HepG2 (cell line): ENCODE data around the gene P3H3. TPM values are rescaled to one million over a fixed set of nuclear protein-coding genes. Genes with fewer than 3 reads are reported as not detected.
"Not testable (repeated sequence)": the region's sequence is repeated elsewhere in the genome, so short reads cannot be mapped to it uniquely, and the experiment has no call there.

Experiments used
- ATAC-seq: fragments of 200-7000 bp; cut with Tn5 transposase; 3 replicates; pipeline ENCODE4 v1.9.1; 2020; ENCODE audit warnings: mild to moderate bottlenecking, moderate library complexity
- BruUV-seq: library from RNA; stranded (reverse); fragments of 400-500 nt; replicated peaks from 2 replicates; lab custom pipeline; 2021; lab: Mats Ljungman, UMichigan
- CTCF ChIA-PET: fragments of 300-600 bp; formaldehyde crosslinking; extraction: SDS; loops from one replicate; lab custom pipeline; 2021; ENCODE audit warnings: low total read pairs, inconsistent platforms, low intra/inter-chr PET ratio; lab: Yijun Ruan, JAX
- POLR2A ChIA-PET: fragments of 350-600 bp; sonication (Branson Sonifier 250); formaldehyde crosslinking; loops from one replicate; lab custom pipeline; 2020; ENCODE audit warnings: antibody characterized with exemption, inconsistent platforms; lab: Yijun Ruan, JAX
- DNase-seq: peaks from one replicate; pipeline ENCODE4 v3.0.0-alpha.2; 2015; ENCODE audit warnings: low spot score
- FAIRE-seq: peaks from 3 replicates; lab custom pipeline; 2011; peaks lifted over from hg19 to GRCh38; lab: Jason Lieb, UNC
- H2AFZ ChIP-seq: one replicate; pipeline ENCODE4 v1.6.1; 2011; ENCODE audit warnings: low read length, inconsistent platforms
- H3K27ac ChIP-seq: fragments of 300-600 bp; 3 replicates; pipeline ENCODE4 v1.8.0; 2011; ENCODE audit warnings: mixed run types, mild to moderate bottlenecking, mixed read lengths, low read length, inconsistent platforms; ENCODE audit not compliant: insufficient read depth; ENCODE audit errors: extremely low read length
- H3K27me3 ChIP-seq, 2 experiments: fragments of 200-600 bp in 1 of 2; 2 replicates in 1 of 2; 3 replicates in 1 of 2; pipeline versions ENCODE4 v1.6.0 to v1.8.0; 2011; ENCODE audit warnings: low read length in 2 of 2, mild to moderate bottlenecking in 2 of 2, moderate library complexity in 2 of 2, inconsistent platforms in 1 of 2; ENCODE audit not compliant: insufficient read depth in 2 of 2, control insufficient read depth in 1 of 2
- H3K36me3 ChIP-seq, 2 experiments: fragments of 200-600 bp in 1 of 2; replicated peaks in 1 of 2; 2 replicates in 1 of 2; 3 replicates in 1 of 2; pipeline versions ENCODE4 v1.5.1 to v1.8.0; 2011; ENCODE audit warnings: low read length in 2 of 2, inconsistent platforms in 1 of 2; ENCODE audit not compliant: insufficient read depth in 2 of 2, control insufficient read depth in 1 of 2
- H3K4me1 ChIP-seq: 2 replicates; pipeline ENCODE4 v1.5.1; 2012; ENCODE audit warnings: low read length, inconsistent platforms; ENCODE audit not compliant: insufficient read depth
- H3K4me2 ChIP-seq: 2 replicates; pipeline ENCODE4 v1.6.0; 2011; ENCODE audit warnings: low read depth, low read length, inconsistent platforms
- H3K4me3 ChIP-seq, 3 experiments: fragments of 200-600 bp in 1 of 3; sonication (generic), shearing (Covaris generic) in 1 of 3; replicated peaks in 1 of 3; 2 replicates each; pipeline ENCODE4 v1.5.1; 2011 to 2016; ENCODE audit warnings: low read length in 3 of 3, inconsistent platforms in 2 of 3, low read depth in 2 of 3, mild to moderate bottlenecking in 2 of 3, control low read depth in 1 of 3, mixed read lengths in 1 of 3; ENCODE audit not compliant: insufficient read depth in 1 of 3
- H3K79me2 ChIP-seq: one replicate; pipeline ENCODE4 v1.6.1; 2011; ENCODE audit warnings: low read length, inconsistent platforms; ENCODE audit not compliant: insufficient read depth
- H3K9ac ChIP-seq: 2 replicates; pipeline ENCODE4 v1.6.0; 2011; ENCODE audit warnings: mild to moderate bottlenecking, low read depth, low read length, inconsistent platforms; ENCODE audit not compliant: insufficient read depth
- H3K9me3 ChIP-seq: 2 replicates; pipeline ENCODE4 v1.5.1; 2012; ENCODE audit warnings: mild to moderate bottlenecking, low read length
- H4K20me1 ChIP-seq: 2 replicates; pipeline ENCODE4 v1.6.0; 2011; ENCODE audit warnings: inconsistent platforms, mild to moderate bottlenecking, low read length, moderate library complexity; ENCODE audit not compliant: insufficient read depth
- CEBPG ChIP-seq: IDR thresholded peaks from 2 replicates; pipeline ENCODE4 v1.6.1; 2016
- HIVEP1 ChIP-seq: sonication (generic); formaldehyde crosslinking; IDR thresholded peaks from 2 replicates; pipeline ENCODE4 v1.4.0; 2020; ENCODE audit warnings: mild to moderate bottlenecking, missing genetic modification reagents
- PHF21A ChIP-seq: sonication (generic); formaldehyde crosslinking; IDR thresholded peaks from 2 replicates; pipeline ENCODE4 v1.5.0; 2020; ENCODE audit warnings: mild to moderate bottlenecking, missing genetic modification reagents
- ZMYM3 ChIP-seq: sonication (generic); formaldehyde crosslinking; IDR thresholded peaks from 2 replicates; pipeline ENCODE4 v1.5.1; 2020; ENCODE audit warnings: mild to moderate bottlenecking, missing genetic modification reagents
- WGBS: methylation state at CpG from one replicate; pipeline ENCODE4 v1.1.6; 2017; ENCODE audit warnings: low lambda C conversion rate; 5-methylcytosine and 5-hydroxymethylcytosine counted together
- in situ Hi-C: cut with HindIII; loops from 2 replicates; pipeline ENCODE4 v1.10.0; 2017; ENCODE audit warnings: low pct_unique_long_range_greater_than_20kb; ENCODE audit not compliant: extremely low pct_ligation_motif_present
- intact Hi-C: fragments of 100-400 bp; cut with micrococcal nuclease; formaldehyde crosslinking; loops from one replicate; pipeline ENCODE4 v1.10.0; 2022; ENCODE audit not compliant: unreplicated experiment
- polyA plus RNA-seq, 8 experiments: library from polyadenylated mRNA; depleted of rRNA in 3 of 8; stranded (reverse) in 7 of 8; unstranded in 1 of 8; fragments of >200 nt; fragmentation: Illumina TruSeq in 4 of 8; extraction: Trizol in 4 of 8; gene quantifications; 2 replicates each; pipeline versions ENCODE4 v1.2.1 to v1.2.3, GENCODE V29; 2011 to 2016; ENCODE audit warnings: low read depth in 4 of 8, missing spikeins in 1 of 8, mixed read lengths in 1 of 8; ENCODE audit not compliant: insufficient read depth in 1 of 8
- total RNA-seq, 5 experiments: library from RNA; depleted of rRNA; stranded (reverse); fragments of >200 nt; fragmentation: Illumina TruSeq; extraction: Trizol; gene quantifications; 2 replicates each; pipeline ENCODE4 v1.2.3, GENCODE V29; 2016; ENCODE audit warnings: low read depth in 1 of 5
- TF ChIP-seq, protein P1 (sequence below): sonication (generic); formaldehyde crosslinking; IDR thresholded peaks from 2 replicates; pipeline ENCODE4 v1.5.1; 2020; ENCODE audit warnings: mild to moderate bottlenecking, missing genetic modification reagents, moderate library complexity

The P3H3 gene
- total and polyA plus RNA-seq, 2 of the 13 experiments (the other 11 are each of a cell fraction or from before 2014, with no cell fraction given), result 20.1 to 20.5 TPM

DNA sequence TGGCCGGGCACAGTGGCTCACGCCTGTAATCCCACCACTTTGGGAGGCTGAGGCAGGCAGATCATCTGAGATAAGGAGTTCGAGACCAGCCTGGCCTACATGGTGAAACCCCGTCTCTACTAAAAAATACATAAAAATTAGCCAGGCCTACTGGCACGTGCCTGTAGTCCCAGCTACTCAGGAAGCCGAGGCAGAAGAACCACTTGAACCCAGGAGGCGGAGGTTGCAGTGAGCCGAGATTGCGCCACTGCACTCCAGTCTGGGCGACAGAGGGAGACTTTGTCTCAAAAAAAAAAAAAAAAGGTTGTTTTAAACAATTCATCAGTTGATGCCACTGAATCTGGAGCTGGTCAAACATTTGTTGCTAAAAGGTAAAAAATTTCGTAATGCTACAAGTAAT, 51.6 kb downstream of the P3H3 start:
- H3K4me2 ChIP-seq, CTCF ChIA-PET, H3K4me3 ChIP-seq, intact Hi-C loops, H3K27me3 ChIP-seq, BruUV-seq, FAIRE-seq, H2AFZ ChIP-seq, in situ Hi-C loops, ATAC-seq, DNase-seq, H3K9ac ChIP-seq, H3K79me2 ChIP-seq, H4K20me1 ChIP-seq, H3K9me3 ChIP-seq, H3K36me3 ChIP-seq: not testable (repeated sequence)
- TF ChIP-seq ZMYM3 (CRISPR knock-in tag) (0 out of 2 replicates have a peak, but pooled peaks have one; percentile 5), HIVEP1 (CRISPR knock-in tag) (0 out of 2 replicates have a peak, but pooled peaks have one; percentile 16), PHF21A (CRISPR knock-in tag) (0 out of 2 replicates have a peak, but pooled peaks have one; percentile 20), CEBPG (CRISPR knock-in tag) (peak; percentile 59; the same call in 1 of the 2 replicates)
- TF ChIP-seq, protein P1, sequence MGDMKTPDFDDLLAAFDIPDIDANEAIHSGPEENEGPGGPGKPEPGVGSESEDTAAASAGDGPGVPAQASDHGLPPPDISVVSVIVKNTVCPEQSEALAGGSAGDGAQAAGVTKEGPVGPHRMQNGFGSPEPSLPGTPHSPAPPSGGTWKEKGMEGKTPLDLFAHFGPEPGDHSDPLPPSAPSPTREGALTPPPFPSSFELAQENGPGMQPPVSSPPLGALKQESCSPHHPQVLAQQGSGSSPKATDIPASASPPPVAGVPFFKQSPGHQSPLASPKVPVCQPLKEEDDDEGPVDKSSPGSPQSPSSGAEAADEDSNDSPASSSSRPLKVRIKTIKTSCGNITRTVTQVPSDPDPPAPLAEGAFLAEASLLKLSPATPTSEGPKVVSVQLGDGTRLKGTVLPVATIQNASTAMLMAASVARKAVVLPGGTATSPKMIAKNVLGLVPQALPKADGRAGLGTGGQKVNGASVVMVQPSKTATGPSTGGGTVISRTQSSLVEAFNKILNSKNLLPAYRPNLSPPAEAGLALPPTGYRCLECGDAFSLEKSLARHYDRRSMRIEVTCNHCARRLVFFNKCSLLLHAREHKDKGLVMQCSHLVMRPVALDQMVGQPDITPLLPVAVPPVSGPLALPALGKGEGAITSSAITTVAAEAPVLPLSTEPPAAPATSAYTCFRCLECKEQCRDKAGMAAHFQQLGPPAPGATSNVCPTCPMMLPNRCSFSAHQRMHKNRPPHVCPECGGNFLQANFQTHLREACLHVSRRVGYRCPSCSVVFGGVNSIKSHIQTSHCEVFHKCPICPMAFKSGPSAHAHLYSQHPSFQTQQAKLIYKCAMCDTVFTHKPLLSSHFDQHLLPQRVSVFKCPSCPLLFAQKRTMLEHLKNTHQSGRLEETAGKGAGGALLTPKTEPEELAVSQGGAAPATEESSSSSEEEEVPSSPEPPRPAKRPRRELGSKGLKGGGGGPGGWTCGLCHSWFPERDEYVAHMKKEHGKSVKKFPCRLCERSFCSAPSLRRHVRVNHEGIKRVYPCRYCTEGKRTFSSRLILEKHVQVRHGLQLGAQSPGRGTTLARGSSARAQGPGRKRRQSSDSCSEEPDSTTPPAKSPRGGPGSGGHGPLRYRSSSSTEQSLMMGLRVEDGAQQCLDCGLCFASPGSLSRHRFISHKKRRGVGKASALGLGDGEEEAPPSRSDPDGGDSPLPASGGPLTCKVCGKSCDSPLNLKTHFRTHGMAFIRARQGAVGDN (CRISPR knock-in tag), result peak; percentile 25
- Histone ChIP-seq H3K27ac (peak overlapping the region; percentile 86), H3K4me1 (peaks cover 35% of the 10 kb centered on the region)
- POLR2A ChIA-PET, result interaction anchor here (1.1 to 6.2 kb wide), 7 partner anchors 7 to 82 kb away, joined by 3 to 47 read pairs (median 13); partner anchors contain the start of genes C12orf57, RNU7-1, SPSB2 and TPI1
- WGBS, result 59% methylated on average over 10 of the region's 11 CpGs
